GM21423 (cell line): ENCODE data around the gene CHPF.

Experiments
- ATAC-seq: cut with Tn5 transposase; IDR thresholded peaks from one replicate; pipeline ENCODE4 v1.9.1; 2021; ENCODE audit warnings: mild to moderate bottlenecking, moderate library complexity; ENCODE audit not compliant: unreplicated experiment

Gene CHPF

GRCh38 chr2:219498280-219499057 lies 45.1 kb downstream of the CHPF start, which contains the start of gene GMPPA:
Gene GMPPA, plus strand, starts transcription at chr2:219498891. Its CDS starts 1,085 bp downstream, at chr2:219499976.
- peak; percentile 95 for ATAC-seq

GRCh38 chr2:219497495-219498279 lies 45.9 kb downstream of the CHPF start:
- no peak for ATAC-seq

- ATAC-seq = no peak
Observed at GRCh38 chr2:219496825-219497494, 46.6 kb downstream of the CHPF start.

- ATAC-seq = no peak
Observed at GRCh38 chr2:219496247-219496824, 47.3 kb downstream of the CHPF start.

- ATAC-seq = no peak
Observed at GRCh38 chr2:219495531-219496122, 48.0 kb downstream of the CHPF start.

GRCh38 chr2:219494952-219495530 lies 48.6 kb downstream of the CHPF start:
- no peak for ATAC-seq

DNA sequence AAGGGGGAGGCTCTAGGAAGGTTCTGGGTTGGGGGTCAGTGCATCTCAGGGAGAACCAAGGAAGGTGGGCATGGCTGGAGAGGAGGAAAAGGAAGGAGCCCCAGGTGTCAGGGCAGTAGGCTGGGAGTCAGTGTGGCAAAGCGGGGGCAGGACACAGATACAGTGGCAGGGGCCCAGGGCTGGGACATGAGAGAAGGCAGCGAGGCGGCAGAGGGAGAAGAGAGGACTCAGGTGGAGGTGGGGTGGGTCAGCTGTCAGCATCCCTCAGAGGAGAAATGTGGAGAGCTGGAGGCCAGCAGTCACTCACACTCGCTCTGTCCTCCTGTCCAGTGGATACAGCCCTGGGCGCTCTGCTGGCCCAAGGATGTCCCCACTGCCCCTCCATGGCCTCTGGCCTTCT lies 50.5 kb downstream of the CHPF start:
- no peak for ATAC-seq

GRCh38 chr2:219492575-219492974 lies 51.0 kb downstream of the CHPF start:
- ATAC-seq = no peak

- ATAC-seq = no peak
Observed at GRCh38 chr2:219491278-219491963, 52.2 kb downstream of the CHPF start.

DNA sequence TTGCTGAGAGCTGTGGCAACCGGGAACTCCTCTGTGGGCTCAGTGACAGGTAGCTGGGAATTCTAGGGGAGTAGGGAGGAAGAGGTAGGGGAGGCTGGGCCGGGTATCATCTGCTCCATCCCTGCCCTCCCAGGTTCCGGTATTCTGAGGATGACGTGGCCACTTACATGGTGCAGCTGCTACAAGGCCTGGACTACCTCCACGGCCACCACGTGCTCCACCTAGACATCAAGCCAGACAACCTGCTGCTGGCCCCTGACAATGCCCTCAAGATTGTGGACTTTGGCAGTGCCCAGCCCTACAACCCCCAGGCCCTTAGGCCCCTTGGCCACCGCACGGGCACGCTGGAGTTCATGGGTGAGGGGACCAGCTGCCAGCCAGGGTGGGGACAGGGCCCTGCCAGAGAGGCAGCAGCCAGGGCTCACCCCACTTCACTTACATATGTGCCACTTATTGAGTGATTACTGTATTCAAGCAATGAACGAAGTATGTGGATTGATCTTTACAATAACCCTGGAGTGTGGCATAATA lies 52.9 kb downstream of the CHPF start:
- no peak for ATAC-seq

GRCh38 chr2:219490186-219490585 lies 53.4 kb downstream of the CHPF start:
- no peak for ATAC-seq

GRCh38 chr2:219489315-219489714 lies 54.3 kb downstream of the CHPF start:
- no peak for ATAC-seq
